Breast epithelium (tissue), 3 donors: Measurements from ENCODE around the gene LRRC40.

Source experiments
- POLR2A ChIP-seq: fragments of 450-650 bp; IDR thresholded peaks from one replicate; pipeline ENCODE4 v1.6.1; 2016; ENCODE audit warnings: antibody characterized with exemption, mild to moderate bottlenecking, moderate library complexity
- TF ChIP-seq, protein P1 (sequence below), 3 donors: fragments of 450-650 bp; IDR thresholded peaks; one replicate each; pipeline ENCODE4 v1.5.1; 2016 to 2017; ENCODE audit warnings: antibody characterized with exemption in 3 of 3, mild to moderate bottlenecking in 3 of 3, moderate library complexity in 3 of 3

DNA sequence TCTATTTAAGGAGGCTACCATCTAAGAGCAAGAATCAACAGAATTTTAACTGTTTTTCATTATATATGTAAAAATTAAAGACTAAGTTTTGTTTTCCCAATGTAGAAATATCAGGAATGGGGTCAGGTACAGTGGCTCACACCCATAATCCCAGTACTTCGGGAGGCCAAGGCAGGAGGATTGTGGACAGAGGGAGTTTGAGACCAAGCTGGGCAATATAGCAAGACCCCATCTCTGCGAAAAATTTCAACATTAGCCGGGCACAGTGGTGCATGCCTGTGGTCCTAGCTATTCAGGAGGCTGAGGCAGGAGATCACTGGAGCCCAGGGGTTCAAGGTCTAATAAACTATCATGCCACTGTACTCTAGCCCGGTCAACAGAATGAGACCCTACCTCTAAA is 5.3 kb downstream of the LRRC40 start:
- TF ChIP-seq, protein P1, sequence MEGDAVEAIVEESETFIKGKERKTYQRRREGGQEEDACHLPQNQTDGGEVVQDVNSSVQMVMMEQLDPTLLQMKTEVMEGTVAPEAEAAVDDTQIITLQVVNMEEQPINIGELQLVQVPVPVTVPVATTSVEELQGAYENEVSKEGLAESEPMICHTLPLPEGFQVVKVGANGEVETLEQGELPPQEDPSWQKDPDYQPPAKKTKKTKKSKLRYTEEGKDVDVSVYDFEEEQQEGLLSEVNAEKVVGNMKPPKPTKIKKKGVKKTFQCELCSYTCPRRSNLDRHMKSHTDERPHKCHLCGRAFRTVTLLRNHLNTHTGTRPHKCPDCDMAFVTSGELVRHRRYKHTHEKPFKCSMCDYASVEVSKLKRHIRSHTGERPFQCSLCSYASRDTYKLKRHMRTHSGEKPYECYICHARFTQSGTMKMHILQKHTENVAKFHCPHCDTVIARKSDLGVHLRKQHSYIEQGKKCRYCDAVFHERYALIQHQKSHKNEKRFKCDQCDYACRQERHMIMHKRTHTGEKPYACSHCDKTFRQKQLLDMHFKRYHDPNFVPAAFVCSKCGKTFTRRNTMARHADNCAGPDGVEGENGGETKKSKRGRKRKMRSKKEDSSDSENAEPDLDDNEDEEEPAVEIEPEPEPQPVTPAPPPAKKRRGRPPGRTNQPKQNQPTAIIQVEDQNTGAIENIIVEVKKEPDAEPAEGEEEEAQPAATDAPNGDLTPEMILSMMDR (IDR thresholded peaks at IDR 0.05) = no peak
- TF ChIP-seq POLR2A = no peak
